ENCODE measurements around the gene DNASE2B.

DNA sequence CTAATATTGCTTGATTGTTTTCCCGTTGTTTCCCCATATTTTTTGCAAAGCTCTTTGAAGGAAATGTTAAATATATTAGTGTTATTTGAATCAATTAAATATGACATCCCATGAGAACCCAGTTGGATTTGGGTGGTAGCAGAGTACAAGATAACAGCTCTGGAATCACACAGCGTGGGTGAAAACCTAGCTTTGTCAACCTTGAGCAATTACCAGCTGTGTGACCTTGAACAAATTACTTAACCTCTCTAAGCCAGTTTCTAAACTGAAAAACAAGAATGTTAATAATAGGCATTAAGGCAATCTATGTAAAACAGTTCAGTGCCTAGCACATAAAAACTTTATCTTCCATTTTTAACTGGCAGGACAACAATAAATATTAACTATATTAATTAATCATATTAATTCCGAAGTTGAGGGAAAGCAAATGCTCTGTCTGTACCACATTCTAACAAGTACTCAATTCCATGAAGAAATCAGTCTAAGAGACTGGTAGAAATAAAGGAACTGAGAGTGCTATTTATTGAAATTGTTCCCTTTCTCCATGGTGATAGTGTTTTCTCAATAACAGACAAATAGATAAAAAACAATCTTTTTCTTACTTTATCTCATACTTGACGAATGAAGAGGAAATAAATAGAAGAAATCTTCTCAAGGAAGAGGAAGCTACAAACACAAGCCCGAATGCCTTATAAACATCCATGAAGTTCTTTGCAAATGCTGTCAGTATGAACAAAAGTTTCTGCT lies 27.0 kb downstream of the DNASE2B start:
- TF ChIP-seq CTCF (conservative IDR thresholded peaks at IDR 0.05) (no peak), EZH2 (IDR thresholded peaks at IDR 0.05; ENCODE audit: low read depth) (no peak)

Data from PC-9 (cell line).